ENCODE data around the gene RPUSD4.
A peak's percentile ranks its signal among the peaks of the same experiment; 100 is the strongest.

Gene RPUSD4

GRCh38 chr11:126186708-126187529 lies 24.5 kb downstream of the RPUSD4 start:
- Histone ChIP-seq H3K4me3 (ENCODE audit: low read length) (no peak overlapping the region), H3K4me1 (ENCODE audit: control insufficient read depth, low read length) (peaks cover 37% of the 10 kb centered on the region), H3K9me2 (replicated peaks; ENCODE audit: control insufficient read depth, low read length) (no peaks in the 10 kb centered on the region), H3K27ac (ENCODE audit: low read depth, low read length) (no peak overlapping the region), H3K36me3 (ENCODE audit: control insufficient read depth, low read length) (peaks cover 21% of the 10 kb centered on the region), H3K9me3 (ENCODE audit: control insufficient read depth, insufficient read depth, low read length) (no peaks in the 10 kb centered on the region), H3K27me3 (ENCODE audit: control insufficient read depth, low read length) (no peaks in the 10 kb centered on the region), H3F3A (ENCODE audit: control insufficient read depth, insufficient read depth) (peaks cover 11% of the 10 kb centered on the region), H3K79me2 (ENCODE audit: control insufficient read depth, low read length) (no peaks in the 10 kb centered on the region), H3K4me2 (ENCODE audit: low read length) (peak overlapping the region; percentile 99; the same call in 1 of the 2 replicates), H4K20me1 (ENCODE audit: control insufficient read depth, insufficient read depth, low read depth, low read length) (peaks cover 32% of the 10 kb centered on the region)
- TF ChIP-seq CTCF (IDR thresholded peaks at IDR 0.05; ENCODE audit: low read depth, low read length, poor library complexity, severe bottlenecking) = peak; percentile 72
- no peak for TF ChIP-seq EZH2phosphoT487 (IDR thresholded peaks at IDR 0.05; ENCODE audit: borderline replicate concordance, low read length)

- Histone ChIP-seq H3K27ac (ENCODE audit: low read depth, low read length) (no peak overlapping the region), H4K20me1 (ENCODE audit: control insufficient read depth, insufficient read depth, low read depth, low read length) (peaks cover 32% of the 10 kb centered on the region), H3F3A (ENCODE audit: control insufficient read depth, insufficient read depth) (peaks cover 11% of the 10 kb centered on the region), H3K4me1 (ENCODE audit: control insufficient read depth, low read length) (peaks cover 37% of the 10 kb centered on the region), H3K4me3 (ENCODE audit: low read length) (no peak overlapping the region), H3K27me3 (ENCODE audit: control insufficient read depth, low read length) (no peaks in the 10 kb centered on the region), H3K9me3 (ENCODE audit: control insufficient read depth, insufficient read depth, low read length) (no peaks in the 10 kb centered on the region), H3K36me3 (ENCODE audit: control insufficient read depth, low read length) (peaks cover 13% of the 10 kb centered on the region), H3K9me2 (replicated peaks; ENCODE audit: control insufficient read depth, low read length) (no peaks in the 10 kb centered on the region), H3K79me2 (ENCODE audit: control insufficient read depth, low read length) (no peaks in the 10 kb centered on the region), H3K4me2 (ENCODE audit: low read length) (no peak overlapping the region)
- no peak for TF ChIP-seq EZH2phosphoT487 (IDR thresholded peaks at IDR 0.05; ENCODE audit: borderline replicate concordance, low read length)
- no peak for TF ChIP-seq CTCF (IDR thresholded peaks at IDR 0.05; ENCODE audit: low read depth, low read length, poor library complexity, severe bottlenecking)
These were observed 25.3 kb downstream of the RPUSD4 start for GRCh38 chr11:126186025-126186698.

GRCh38 chr11:126185259-126186024 lies 26.0 kb downstream of the RPUSD4 start:
- TF ChIP-seq EZH2phosphoT487 (IDR thresholded peaks at IDR 0.05; ENCODE audit: borderline replicate concordance, low read length) (no peak), CTCF (IDR thresholded peaks at IDR 0.05; ENCODE audit: low read depth, low read length, poor library complexity, severe bottlenecking) (no peak)
- Histone ChIP-seq H3K4me3 (ENCODE audit: low read length) (no peak overlapping the region), H3K4me1 (ENCODE audit: control insufficient read depth, low read length) (peaks cover 34% of the 10 kb centered on the region), H3K79me2 (ENCODE audit: control insufficient read depth, low read length) (no peaks in the 10 kb centered on the region), H3K4me2 (ENCODE audit: low read length) (no peak overlapping the region), H3F3A (ENCODE audit: control insufficient read depth, insufficient read depth) (peaks cover 11% of the 10 kb centered on the region), H3K9me2 (replicated peaks; ENCODE audit: control insufficient read depth, low read length) (no peaks in the 10 kb centered on the region), H4K20me1 (ENCODE audit: control insufficient read depth, insufficient read depth, low read depth, low read length) (peaks cover 32% of the 10 kb centered on the region), H3K27ac (ENCODE audit: low read depth, low read length) (no peak overlapping the region), H3K27me3 (ENCODE audit: control insufficient read depth, low read length) (no peaks in the 10 kb centered on the region), H3K9me3 (ENCODE audit: control insufficient read depth, insufficient read depth, low read length) (0 out of 2 replicates have a peak, but pooled peaks cover 4% of the 10 kb centered on the region), H3K36me3 (ENCODE audit: control insufficient read depth, low read length) (peaks cover 6% of the 10 kb centered on the region)

Data from DOHH2 (cell line).